ENCODE data around the gene PIBF1.

- TF ChIP-seq CTCF (IDR thresholded peaks at IDR 0.05; ENCODE audit: insufficient read depth, low read length) (no peak), SPI1 (IDR thresholded peaks at IDR 0.05; ENCODE audit: borderline replicate concordance, low read depth) (no peak), POLR2AphosphoS5 (IDR thresholded peaks at IDR 0.05; ENCODE audit: low read depth) (no peak)
Measured at GRCh38 chr13:72864142-72865011, 82.4 kb downstream of the PIBF1 start.

All from HL-60 (cell line).